Neural progenitor cell (in vitro differentiated cells): ENCODE measurements around the gene SETD3. TPM values are rescaled to one million over a fixed set of nuclear protein-coding genes. Genes with fewer than 3 reads are reported as not detected.

ENCODE experiments used
- DNase-seq: peaks from one replicate; pipeline ENCODE4 v3.0.0-alpha.2; 2016; ENCODE audit warnings: low spot score
- H2AFZ ChIP-seq: fragments of 200-600 bp; sonication (generic); replicated peaks from 2 replicates; pipeline ENCODE4 v1.6.1; 2016; ENCODE audit warnings: antibody characterized with exemption
- H3F3A ChIP-seq: fragments of 200-600 bp; sonication (generic); 2 replicates; pipeline ENCODE4 v1.6.1; 2016; ENCODE audit warnings: antibody characterized with exemption, low read depth
- H3K27ac ChIP-seq: fragments of 200-600 bp; sonication (generic); 2 replicates; pipeline ENCODE4 v1.5.1; 2016; ENCODE audit warnings: mild to moderate bottlenecking
- H3K27me3 ChIP-seq: fragments of 200-600 bp; sonication (generic); 2 replicates; pipeline ENCODE4 v1.6.1; 2016; ENCODE audit warnings: mild to moderate bottlenecking, moderate library complexity
- H3K36me3 ChIP-seq: fragments of 200-600 bp; sonication (generic); 2 replicates; pipeline ENCODE4 v1.5.1; 2016
- H3K4me1 ChIP-seq: fragments of 200-600 bp; sonication (generic); 2 replicates; pipeline ENCODE4 v1.6.1; 2016; ENCODE audit warnings: mixed run types
- H3K4me2 ChIP-seq: fragments of 200-600 bp; sonication (generic); 2 replicates; pipeline ENCODE4 v1.6.1; 2016
- H3K4me3 ChIP-seq: fragments of 200-600 bp; sonication (generic); 2 replicates; pipeline ENCODE4 v1.5.1; 2016
- H3K79me2 ChIP-seq: fragments of 200-600 bp; sonication (generic); 2 replicates; pipeline ENCODE4 v1.6.1; 2016; ENCODE audit warnings: low read depth
- H3K9ac ChIP-seq: fragments of 200-600 bp; sonication (generic); 2 replicates; pipeline ENCODE4 v1.6.1; 2016
- H3K9me3 ChIP-seq: fragments of 200-600 bp; sonication (generic); 2 replicates; pipeline ENCODE4 v1.5.1; 2016; ENCODE audit warnings: low read depth
- H4K20me1 ChIP-seq: fragments of 200-600 bp; sonication (generic); 2 replicates; pipeline ENCODE4 v1.6.1; 2016; ENCODE audit warnings: low read depth
- H3K27ac Mint-ChIP-seq: 3 replicates; pipeline ENCODE4 v1.8.0; 2021; ENCODE audit warnings: mixed read lengths
- H3K27me3 Mint-ChIP-seq: 2 replicates; pipeline ENCODE4 v1.8.0; 2022; ENCODE audit warnings: low read depth, mild to moderate bottlenecking, inconsistent platforms, moderate library complexity, mixed read lengths; ENCODE audit not compliant: insufficient read depth
- H3K36me3 Mint-ChIP-seq: 3 replicates; pipeline ENCODE4 v1.8.0; 2021; ENCODE audit warnings: mixed read lengths
- H3K4me1 Mint-ChIP-seq: 3 replicates; pipeline ENCODE4 v1.8.0; 2021; ENCODE audit warnings: mixed read lengths
- H3K4me3 Mint-ChIP-seq: 3 replicates; pipeline ENCODE4 v1.8.0; 2021; ENCODE audit warnings: mild to moderate bottlenecking, moderate library complexity, mixed read lengths
- H3K9me3 Mint-ChIP-seq: 3 replicates; pipeline ENCODE4 v1.8.0; 2020; ENCODE audit warnings: mixed read lengths
- EZH2 ChIP-seq: fragments of 200-600 bp; sonication (generic); IDR thresholded peaks from 2 replicates; pipeline ENCODE4 v1.6.1; 2017; ENCODE audit warnings: antibody characterized with exemption, mild to moderate bottlenecking, moderate library complexity
- EZH2phosphoT487 ChIP-seq: fragments of 200-600 bp; sonication (generic); IDR thresholded peaks from 2 replicates; pipeline ENCODE4 v1.6.1; 2017; ENCODE audit warnings: antibody characterized with exemption
- total RNA-seq: library from RNA; depleted of rRNA; stranded (reverse); fragments of >200 nt; gene quantifications from 2 replicates; pipeline ENCODE4 v1.2.3, GENCODE V29; 2015; ENCODE audit warnings: low replicate concordance
- TF ChIP-seq, protein P1 (sequence below): fragments of 200-600 bp; sonication (generic); IDR thresholded peaks from 2 replicates; pipeline ENCODE4 v1.5.1; 2017; ENCODE audit warnings: antibody characterized with exemption, mild to moderate bottlenecking

The SETD3 gene
- total RNA-seq, 1 donor from 2014 or later = 68.0 TPM

GRCh38 chr14:99454246-99454645, 26.4 kb downstream of the SETD3 start:
- no peaks in the 10 kb centered on the region for H3K27me3 ChIP-seq
- no peaks in the 10 kb centered on the region for H3F3A ChIP-seq
- H3K79me2 ChIP-seq = no peaks in the 10 kb centered on the region
- no peak for DNase-seq
- no peaks in the 10 kb centered on the region for H3K9me3 Mint-ChIP-seq
- no peak overlapping the region for H3K9ac ChIP-seq
- H3K4me3 Mint-ChIP-seq = no peak overlapping the region
- no peaks in the 10 kb centered on the region for H3K9me3 ChIP-seq
- no peak overlapping the region for H3K27ac Mint-ChIP-seq
- H3K27ac ChIP-seq = no peak overlapping the region
- H3K36me3 Mint-ChIP-seq = peaks cover 22% of the 10 kb centered on the region
- no peak overlapping the region for H3K4me3 ChIP-seq
- no peaks in the 10 kb centered on the region for H3K4me1 ChIP-seq
- no peak overlapping the region for H3K4me2 ChIP-seq
- H3K27me3 Mint-ChIP-seq = no peaks in the 10 kb centered on the region
- H4K20me1 ChIP-seq = no peaks in the 10 kb centered on the region
- TF ChIP-seq, protein P1, sequence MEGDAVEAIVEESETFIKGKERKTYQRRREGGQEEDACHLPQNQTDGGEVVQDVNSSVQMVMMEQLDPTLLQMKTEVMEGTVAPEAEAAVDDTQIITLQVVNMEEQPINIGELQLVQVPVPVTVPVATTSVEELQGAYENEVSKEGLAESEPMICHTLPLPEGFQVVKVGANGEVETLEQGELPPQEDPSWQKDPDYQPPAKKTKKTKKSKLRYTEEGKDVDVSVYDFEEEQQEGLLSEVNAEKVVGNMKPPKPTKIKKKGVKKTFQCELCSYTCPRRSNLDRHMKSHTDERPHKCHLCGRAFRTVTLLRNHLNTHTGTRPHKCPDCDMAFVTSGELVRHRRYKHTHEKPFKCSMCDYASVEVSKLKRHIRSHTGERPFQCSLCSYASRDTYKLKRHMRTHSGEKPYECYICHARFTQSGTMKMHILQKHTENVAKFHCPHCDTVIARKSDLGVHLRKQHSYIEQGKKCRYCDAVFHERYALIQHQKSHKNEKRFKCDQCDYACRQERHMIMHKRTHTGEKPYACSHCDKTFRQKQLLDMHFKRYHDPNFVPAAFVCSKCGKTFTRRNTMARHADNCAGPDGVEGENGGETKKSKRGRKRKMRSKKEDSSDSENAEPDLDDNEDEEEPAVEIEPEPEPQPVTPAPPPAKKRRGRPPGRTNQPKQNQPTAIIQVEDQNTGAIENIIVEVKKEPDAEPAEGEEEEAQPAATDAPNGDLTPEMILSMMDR = no peak
- TF ChIP-seq EZH2phosphoT487 (no peak), EZH2 (no peak)
- peaks cover 8% of the 10 kb centered on the region for H3K36me3 ChIP-seq
- H3K4me1 Mint-ChIP-seq = no peaks in the 10 kb centered on the region
- no peak overlapping the region for H2AFZ ChIP-seq

GRCh38 chr14:99452968-99453367, 27.7 kb downstream of the SETD3 start:
- Mint-ChIP-seq H3K27ac (no peak overlapping the region), H3K9me3 (no peaks in the 10 kb centered on the region), H3K4me3 (no peak overlapping the region), H3K27me3 (no peaks in the 10 kb centered on the region), H3K36me3 (peaks cover 21% of the 10 kb centered on the region), H3K4me1 (no peaks in the 10 kb centered on the region)
- H3K79me2 ChIP-seq = no peaks in the 10 kb centered on the region
- H2AFZ ChIP-seq = no peak overlapping the region
- no peaks in the 10 kb centered on the region for H4K20me1 ChIP-seq
- H3K4me1 ChIP-seq = no peaks in the 10 kb centered on the region
- H3K27me3 ChIP-seq = no peaks in the 10 kb centered on the region
- no peak for DNase-seq
- H3K4me3 ChIP-seq = no peak overlapping the region
- no peak overlapping the region for H3K4me2 ChIP-seq
- no peaks in the 10 kb centered on the region for H3F3A ChIP-seq
- H3K9ac ChIP-seq = no peak overlapping the region
- H3K27ac ChIP-seq = no peak overlapping the region
- TF ChIP-seq EZH2phosphoT487 (no peak), EZH2 (no peak)
- TF ChIP-seq, protein P1 = no peak
- peaks cover 4% of the 10 kb centered on the region for H3K36me3 ChIP-seq
- H3K9me3 ChIP-seq = no peaks in the 10 kb centered on the region

GRCh38 chr14:99451234-99451633, 29.4 kb downstream of the SETD3 start:
- H3K9me3 Mint-ChIP-seq = no peaks in the 10 kb centered on the region
- no peaks in the 10 kb centered on the region for H3F3A ChIP-seq
- no peaks in the 10 kb centered on the region for H3K27me3 ChIP-seq

More at GRCh38 chr14:99451234-99451633, 29.4 kb downstream of the SETD3 start:
- Mint-ChIP-seq H3K27ac (no peak overlapping the region), H3K4me1 (no peaks in the 10 kb centered on the region), H3K36me3 (peaks cover 18% of the 10 kb centered on the region), H3K27me3 (peaks cover 2% of the 10 kb centered on the region), H3K4me3 (no peak overlapping the region)
- Histone ChIP-seq H3K4me3 (no peak overlapping the region), H2AFZ (no peak overlapping the region), H3K4me2 (no peak overlapping the region), H3K9ac (no peak overlapping the region), H3K4me1 (no peaks in the 10 kb centered on the region), H3K36me3 (no peaks in the 10 kb centered on the region), H3K27ac (no peak overlapping the region), H3K79me2 (no peaks in the 10 kb centered on the region), H3K9me3 (no peaks in the 10 kb centered on the region), H4K20me1 (no peaks in the 10 kb centered on the region)
- no peak for TF ChIP-seq EZH2
- TF ChIP-seq, protein P1 = no peak
- TF ChIP-seq EZH2phosphoT487 = no peak
- DNase-seq = no peak
